Islet of Langerhans (tissue), 1 donor: ENCODE measurements around the gene SLCO2A1.

Source experiments
- FAIRE-seq: peaks from one replicate; lab custom pipeline; 2011; peaks lifted over from hg19 to GRCh38; lab: Jason Lieb, UNC

The SLCO2A1 gene

DNA sequence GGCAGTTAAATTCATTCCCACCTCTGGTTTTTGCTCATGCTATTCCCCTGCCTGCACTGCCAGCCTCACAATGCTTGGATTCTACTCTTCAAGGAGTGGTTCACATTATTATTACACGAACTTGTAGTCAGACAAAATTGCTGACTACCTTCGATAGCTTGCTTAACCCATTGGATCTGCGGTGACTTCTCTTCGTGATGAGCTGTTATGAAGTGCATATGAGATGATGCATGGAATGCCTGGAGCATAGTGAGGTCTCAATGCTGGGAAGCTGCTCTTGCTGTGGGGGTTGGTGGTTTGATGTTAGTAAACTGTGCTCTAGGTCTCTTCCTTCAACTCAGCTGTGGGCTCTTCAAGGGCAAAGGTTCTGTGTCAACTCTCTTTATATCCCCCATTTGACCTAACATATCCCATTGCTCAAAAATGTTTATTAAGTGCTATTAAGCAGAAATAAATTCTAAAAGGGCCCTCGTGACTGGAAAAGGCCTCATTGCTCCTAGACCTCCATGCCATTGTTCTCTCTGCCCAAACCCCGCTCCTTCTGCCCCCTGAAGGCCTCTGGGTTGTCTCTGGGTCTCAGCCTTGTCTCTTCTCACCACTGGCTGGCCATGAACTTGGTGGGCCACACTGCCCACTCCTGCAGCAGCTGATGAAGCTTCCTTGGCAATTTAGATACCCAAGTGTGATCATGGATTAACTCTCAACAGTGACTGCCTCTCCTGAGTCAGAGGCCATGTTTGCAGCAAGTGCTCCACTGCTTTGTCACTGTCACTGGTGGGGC, 4.5 kb upstream of the SLCO2A1 start:
- no peak for FAIRE-seq

- no peak for FAIRE-seq
Observed at GRCh38 chr3:134033315-134033996, 3.7 kb upstream of the SLCO2A1 start.

DNA sequence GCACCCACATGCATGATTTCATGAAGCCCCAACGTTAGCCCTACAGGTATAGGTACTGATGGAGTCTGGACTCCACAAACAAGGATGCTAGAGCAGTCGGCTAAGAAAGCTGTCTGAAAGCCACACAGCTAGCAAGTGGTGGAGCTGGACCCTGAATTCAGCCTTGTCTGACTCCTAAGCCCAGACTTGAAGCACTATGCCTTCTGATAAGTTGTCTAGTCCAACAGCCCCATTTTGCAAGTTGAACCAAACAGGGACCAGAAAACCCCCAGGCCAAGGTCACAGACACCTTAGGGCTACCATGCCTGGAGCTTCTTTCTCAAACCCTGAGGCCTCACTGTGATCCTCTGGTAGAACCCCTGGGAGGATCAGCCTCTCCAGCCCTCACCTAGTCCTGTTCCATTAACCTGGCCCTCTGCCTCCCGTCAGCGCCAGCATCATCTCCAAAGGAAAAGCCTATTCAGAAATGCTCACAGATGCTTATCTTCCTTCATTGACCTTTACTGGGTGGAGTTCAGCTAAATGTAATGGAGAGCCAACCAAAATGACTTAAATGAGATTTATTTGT, 1.7 kb upstream of the SLCO2A1 start:
- no peak for FAIRE-seq

DNA sequence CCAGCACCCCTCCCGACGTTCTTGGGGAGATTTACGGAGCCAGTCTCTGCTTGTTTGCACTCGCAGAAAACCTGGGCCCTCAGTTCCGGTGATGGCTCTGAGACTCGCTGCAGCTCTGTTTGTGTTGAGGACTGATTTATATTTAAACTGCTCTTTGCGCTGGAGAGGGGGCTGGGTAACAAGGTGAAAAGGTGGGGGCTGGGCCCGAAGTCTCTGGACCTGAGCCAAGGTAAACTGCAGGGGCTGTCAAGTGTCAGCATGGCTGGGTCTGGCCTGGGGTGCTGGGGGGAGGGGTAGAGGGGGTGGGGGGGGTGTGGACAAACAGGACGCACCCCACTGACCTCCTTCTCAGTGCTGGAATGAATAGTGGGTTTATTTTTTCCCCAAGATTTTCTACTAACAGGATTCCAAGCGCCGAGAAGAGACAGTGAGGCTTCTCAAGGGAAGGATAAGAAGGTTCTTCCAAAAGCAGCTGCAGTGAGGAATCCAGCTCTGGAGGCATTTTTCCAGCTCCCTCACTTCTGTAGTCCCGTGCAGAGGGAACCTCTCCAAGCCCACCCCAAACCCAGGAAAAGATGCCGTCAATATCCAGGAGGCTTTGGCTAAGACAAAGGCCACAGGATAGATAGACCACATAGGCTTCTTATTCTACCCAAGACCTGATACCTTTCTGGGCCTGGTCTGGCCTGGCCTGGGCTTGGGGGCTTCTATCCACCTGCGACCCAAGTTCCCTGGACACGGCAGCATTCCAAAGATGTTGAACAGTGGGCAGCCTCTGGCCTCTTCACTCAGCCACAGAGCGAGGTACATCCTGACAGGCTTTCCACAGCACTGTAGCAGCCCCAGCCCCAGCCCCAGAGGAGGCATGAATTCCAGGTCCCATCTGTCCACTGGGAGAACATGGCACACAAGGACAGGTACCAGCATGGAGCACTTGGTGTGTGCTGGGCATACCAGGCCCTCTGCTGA, 938 bp upstream of the SLCO2A1 start:
- FAIRE-seq = no peak

GRCh38 chr3:134029256-134029733, 430 bp downstream of the SLCO2A1 start:
- FAIRE-seq = no peak

- FAIRE-seq = no peak
Observed at GRCh38 chr3:134028486-134029255, 1.1 kb downstream of the SLCO2A1 start.

GRCh38 chr3:134027631-134028030, 2.1 kb downstream of the SLCO2A1 start:
- FAIRE-seq = no peak

GRCh38 chr3:134020135-134020680, 9.5 kb downstream of the SLCO2A1 start:
- no peak for FAIRE-seq

- FAIRE-seq = no peak
Observed at GRCh38 chr3:134018850-134019249, 10.9 kb downstream of the SLCO2A1 start.

- no peak for FAIRE-seq
Observed at GRCh38 chr3:134018406-134018805, 11.3 kb downstream of the SLCO2A1 start.

- no peak for FAIRE-seq
Observed at GRCh38 chr3:134017490-134017889, 12.2 kb downstream of the SLCO2A1 start.

- no peak for FAIRE-seq
Observed at GRCh38 chr3:134014270-134014669, 15.5 kb downstream of the SLCO2A1 start.

- no peak for FAIRE-seq
Observed at GRCh38 chr3:134013280-134013679, 16.4 kb downstream of the SLCO2A1 start.

DNA sequence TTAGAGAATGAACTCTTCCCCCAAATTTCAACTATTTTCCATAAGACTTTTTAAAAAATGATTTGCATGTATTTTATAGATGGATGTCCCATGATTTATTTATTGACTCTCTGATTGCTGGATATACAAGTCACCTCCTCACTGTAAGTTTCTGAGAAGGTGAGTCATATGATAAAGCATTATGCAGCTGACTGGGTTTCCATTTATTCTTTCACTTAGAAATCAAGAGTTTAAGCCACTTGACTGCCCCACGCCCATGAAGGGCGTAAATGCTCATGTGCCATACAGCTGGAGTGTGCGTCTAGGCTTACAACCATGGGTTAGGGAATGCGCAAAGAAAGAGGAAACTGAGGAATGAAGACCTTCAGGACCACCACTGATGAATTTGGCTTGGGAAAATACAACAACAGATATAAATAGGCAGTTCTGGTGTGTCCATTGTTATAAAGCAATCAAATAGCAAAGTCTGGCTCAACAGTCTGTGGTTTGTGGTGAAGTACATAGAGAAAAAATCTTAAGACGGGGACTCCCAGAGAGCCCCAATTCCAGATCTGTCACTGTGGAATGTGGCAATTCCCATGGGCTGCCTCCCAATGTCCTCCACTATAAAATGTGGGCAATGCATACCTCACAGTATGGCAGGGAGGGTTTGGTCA, 20.3 kb downstream of the SLCO2A1 start:
- no peak for FAIRE-seq

DNA sequence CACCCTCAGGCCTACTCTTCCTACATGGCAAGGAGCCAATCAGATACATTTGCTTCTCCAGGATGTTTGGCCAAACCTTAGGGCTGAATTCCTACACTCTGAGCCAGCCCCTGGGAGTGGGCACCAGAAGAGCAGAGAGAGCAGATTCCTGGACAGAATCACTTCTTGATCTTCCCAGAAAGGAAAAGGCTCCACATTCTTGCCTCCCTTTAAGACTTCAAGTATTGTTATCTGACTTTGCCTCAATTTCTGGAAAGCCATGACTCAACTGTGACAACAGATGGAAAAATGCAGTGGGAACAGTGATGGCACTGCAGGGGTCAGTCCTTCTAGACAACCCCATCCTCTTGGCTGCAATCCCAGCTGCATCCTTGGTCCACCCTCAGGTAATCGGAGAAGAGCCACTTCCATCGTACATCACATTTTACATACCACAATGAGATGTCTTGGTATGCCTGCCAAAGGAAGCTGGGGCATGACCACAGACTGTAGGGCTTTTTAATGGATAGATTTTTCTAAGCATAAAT, 21.0 kb downstream of the SLCO2A1 start:
- FAIRE-seq = no peak

DNA sequence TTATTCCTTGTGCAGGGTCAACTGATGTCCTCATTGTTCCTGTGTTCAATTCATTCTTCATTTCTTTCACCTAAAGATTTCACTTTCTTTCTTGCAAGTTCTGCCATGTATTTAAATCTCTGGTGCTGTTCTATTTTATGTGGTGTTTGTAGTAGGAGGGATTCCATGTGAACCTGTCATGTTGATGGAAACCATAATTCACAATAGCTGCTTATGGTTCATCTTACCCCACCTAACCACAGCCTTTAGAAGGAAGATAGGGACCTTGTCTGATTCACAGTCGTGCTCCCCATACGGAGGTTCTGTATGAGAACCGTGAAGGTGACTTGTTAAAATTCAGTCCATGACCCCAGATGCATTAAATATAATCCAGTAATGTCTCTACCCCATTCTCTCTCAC, 21.9 kb downstream of the SLCO2A1 start:
- FAIRE-seq = no peak

GRCh38 chr3:134004841-134005240, 24.9 kb downstream of the SLCO2A1 start:
- no peak for FAIRE-seq

GRCh38 chr3:134003066-134003465, 26.7 kb downstream of the SLCO2A1 start:
- FAIRE-seq = no peak

GRCh38 chr3:134002306-134002705, 27.4 kb downstream of the SLCO2A1 start:
- FAIRE-seq = peak; percentile 24

DNA sequence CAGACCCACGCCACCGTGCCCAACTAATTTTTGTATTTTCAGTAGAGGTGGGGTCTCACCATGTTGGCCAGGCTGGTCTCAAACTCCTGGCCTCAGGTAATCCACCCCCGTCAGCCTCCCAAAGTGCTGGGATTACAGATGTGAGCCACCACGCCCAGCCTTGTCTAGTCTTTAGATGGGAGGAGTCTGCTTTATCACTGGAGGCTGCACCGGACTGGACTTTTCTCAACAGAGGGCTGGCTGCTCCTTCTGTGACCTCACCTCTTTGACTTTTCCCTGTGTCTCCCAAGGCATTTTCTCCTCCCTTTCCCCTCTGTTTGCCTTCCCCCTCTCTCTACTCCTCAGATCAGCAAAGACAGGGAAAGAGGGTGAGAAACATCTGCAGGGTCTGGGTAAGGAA, 28.5 kb downstream of the SLCO2A1 start:
- FAIRE-seq = no peak
